H1 (cell line): ENCODE results near the gene KLHL29. TPM values are rescaled to one million over a fixed set of nuclear protein-coding genes. Genes with fewer than 3 reads are reported as not detected.

Source experiments
- CTCF ChIA-PET: fragments of 300-600 bp; sonication (Branson Sonifier 250); formaldehyde crosslinking; loops from one replicate; lab custom pipeline; 2021; ENCODE audit not compliant: partially characterized antibody; lab: Charles Lee
- POLR2A ChIA-PET: fragments of 300-600 bp; sonication (Branson Sonifier 250); formaldehyde crosslinking; loops from one replicate; lab custom pipeline; 2021; ENCODE audit warnings: inconsistent platforms; ENCODE audit not compliant: partially characterized antibody; lab: Charles Lee
- DNase-seq, 2 experiments: peaks; one replicate each; pipeline versions ENCODE4 v3.0.0 to v3.0.0-alpha.2; 2010 to 2022; ENCODE audit warnings: low spot score in 2 of 2, low read depth in 1 of 2, mixed read lengths in 1 of 2
- FAIRE-seq: peaks from 2 replicates; lab custom pipeline; 2011; peaks lifted over from hg19 to GRCh38; lab: Jason Lieb, UNC
- H2AFZ ChIP-seq: 2 replicates; pipeline ENCODE4 v1.8.1; 2012; ENCODE audit warnings: low read length, inconsistent platforms
- H2AK5ac ChIP-seq: 2 replicates; pipeline ENCODE4 v1.6.1; 2013; ENCODE audit warnings: low read depth, low read length
- H2BK120ac ChIP-seq: replicated peaks from 2 replicates; pipeline ENCODE3; 2013; ENCODE audit warnings: low read depth, low read length, inconsistent platforms
- H2BK12ac ChIP-seq: 2 replicates; pipeline ENCODE4 v1.6.1; 2013; ENCODE audit warnings: low read depth, low read length
- H2BK15ac ChIP-seq: 2 replicates; pipeline ENCODE4 v1.6.1; 2013; ENCODE audit warnings: low read length
- H2BK20ac ChIP-seq: 2 replicates; pipeline ENCODE4 v1.6.1; 2013; ENCODE audit warnings: low read length
- H2BK5ac ChIP-seq: 2 replicates; pipeline ENCODE4 v1.6.1; 2013; ENCODE audit warnings: low read depth, low read length
- H3K14ac ChIP-seq: 2 replicates; pipeline ENCODE4 v1.6.1; 2013; ENCODE audit warnings: inconsistent platforms; ENCODE audit not compliant: insufficient read length
- H3K18ac ChIP-seq: 2 replicates; pipeline ENCODE4 v1.6.1; 2013; ENCODE audit warnings: low read length; ENCODE audit errors: extremely low read depth
- H3K23ac ChIP-seq: 2 replicates; pipeline ENCODE4 v1.6.1; 2013; ENCODE audit warnings: inconsistent platforms; ENCODE audit not compliant: insufficient read length
- H3K23me2 ChIP-seq: 2 replicates; pipeline ENCODE4 v1.6.1; 2013; ENCODE audit warnings: low read depth, low read length
- H3K27ac ChIP-seq: 2 replicates; pipeline ENCODE4 v1.6.1; 2011; ENCODE audit warnings: low read depth, low read length, inconsistent platforms
- H3K27me3 ChIP-seq, 4 experiments: replicated peaks in 1 of 4; 1 replicate in 1 of 4; 2 replicates in 3 of 4; pipeline versions ENCODE4 v1.6.1 to v1.8.1; 2011 to 2013; ENCODE audit warnings: low read length in 3 of 4, mild to moderate bottlenecking in 3 of 4, inconsistent platforms in 2 of 4, mixed read lengths in 2 of 4, moderate library complexity in 1 of 4; ENCODE audit not compliant: control insufficient read depth in 3 of 4, insufficient read depth in 3 of 4; ENCODE audit errors: extremely low read depth in 1 of 4
- H3K36me3 ChIP-seq, 4 experiments: 2 replicates each; pipeline versions ENCODE4 v1.6.1 to v1.8.1; 2011 to 2013; ENCODE audit warnings: mild to moderate bottlenecking in 4 of 4, low read length in 3 of 4, moderate library complexity in 2 of 4, control low read depth in 1 of 4, inconsistent platforms in 1 of 4; ENCODE audit not compliant: insufficient read depth in 4 of 4, control insufficient read depth in 2 of 4
- H3K4ac ChIP-seq: replicated peaks from 2 replicates; pipeline ENCODE3; 2013; ENCODE audit warnings: low read length, low read depth, mixed read lengths, inconsistent platforms; ENCODE audit not compliant: insufficient read length
- H3K4me1 ChIP-seq, 4 experiments: replicated peaks in 1 of 4; 1 replicate in 1 of 4; 2 replicates in 3 of 4; pipeline versions ENCODE4 v1.6.1 to v1.8.1; 2011 to 2013; ENCODE audit warnings: low read length in 3 of 4, inconsistent platforms in 2 of 4, mixed read lengths in 1 of 4; ENCODE audit not compliant: insufficient read depth in 4 of 4, control insufficient read depth in 3 of 4
- H3K4me2 ChIP-seq, 2 experiments: 2 replicates each; pipeline versions ENCODE4 v1.6.1 to v1.8.1; 2011 to 2013; ENCODE audit warnings: low read depth in 2 of 2, low read length in 2 of 2, control low read depth in 1 of 2, inconsistent platforms in 1 of 2, mild to moderate bottlenecking in 1 of 2; ENCODE audit not compliant: insufficient read depth in 1 of 2
- H3K4me3 ChIP-seq, 4 experiments: fragments of 200-600, 300-600 bp in 1 of 4; sonication (generic), shearing (Covaris generic), sonication (Bioruptor Twin) in 1 of 4; 2 replicates each; pipeline versions ENCODE4 v1.5.1 to v1.8.1; 2011 to 2016; ENCODE audit warnings: low read length in 4 of 4, low read depth in 3 of 4, control low read depth in 2 of 4, inconsistent platforms in 2 of 4, mild to moderate bottlenecking in 2 of 4, mixed read lengths in 1 of 4, moderate library complexity in 1 of 4; ENCODE audit not compliant: insufficient read depth in 2 of 4; ENCODE audit errors: extremely low read depth in 1 of 4
- H3K56ac ChIP-seq: replicated peaks from 2 replicates; pipeline ENCODE3; 2013; ENCODE audit warnings: low read depth, mild to moderate bottlenecking, mixed read lengths, low read length, inconsistent platforms; ENCODE audit not compliant: insufficient read length
- H3K79me1 ChIP-seq: 2 replicates; pipeline ENCODE4 v1.6.1; 2013; ENCODE audit warnings: low read depth, low read length, control low read depth
- H3K79me2 ChIP-seq, 2 experiments: 2 replicates each; pipeline versions ENCODE4 v1.6.1 to v1.8.1; 2012 to 2013; ENCODE audit warnings: low read length in 2 of 2, mild to moderate bottlenecking in 2 of 2, inconsistent platforms in 1 of 2; ENCODE audit not compliant: insufficient read depth in 2 of 2, control insufficient read depth in 1 of 2
- H3K9ac ChIP-seq, 4 experiments: replicated peaks in 1 of 4; 1 replicate in 1 of 4; 2 replicates in 3 of 4; pipeline versions ENCODE4 v1.6.1 to v1.8.1; 2011 to 2013; ENCODE audit warnings: low read depth in 3 of 4, low read length in 3 of 4, control low read depth in 2 of 4, mild to moderate bottlenecking in 2 of 4, moderate library complexity in 2 of 4, inconsistent platforms in 1 of 4; ENCODE audit errors: extremely low read depth in 1 of 4
- H3K9me3 ChIP-seq, 2 experiments: 2 replicates each; pipeline versions ENCODE4 v1.6.1 to v1.8.1; 2012 to 2013; ENCODE audit warnings: mild to moderate bottlenecking in 2 of 2, moderate library complexity in 2 of 2, control low read depth in 1 of 2, inconsistent platforms in 1 of 2, low read depth in 1 of 2, low read length in 1 of 2, mixed read lengths in 1 of 2; ENCODE audit not compliant: insufficient read depth in 2 of 2
- H4K20me1 ChIP-seq, 2 experiments: replicated peaks in 1 of 2; 2 replicates each; pipeline versions ENCODE3 to v1.8.1; 2011 to 2013; ENCODE audit warnings: inconsistent platforms in 2 of 2, low read length in 2 of 2, mild to moderate bottlenecking in 1 of 2; ENCODE audit not compliant: insufficient read depth in 2 of 2, control insufficient read depth in 1 of 2
- H4K5ac ChIP-seq: 2 replicates; pipeline ENCODE4 v1.6.1; 2013; ENCODE audit warnings: low read length, low read depth, mixed read lengths, inconsistent platforms; ENCODE audit not compliant: insufficient read length
- H4K8ac ChIP-seq: 2 replicates; pipeline ENCODE4 v1.8.0; 2013; ENCODE audit warnings: mild to moderate bottlenecking, moderate library complexity, low read length, inconsistent platforms; ENCODE audit not compliant: insufficient read depth; ENCODE audit errors: extremely low read depth
- H4K91ac ChIP-seq: replicated peaks from 2 replicates; pipeline ENCODE3; 2013; ENCODE audit warnings: low read length, mixed read lengths, inconsistent platforms; ENCODE audit not compliant: insufficient read length
- BACH1 ChIP-seq: IDR thresholded peaks from 2 replicates; pipeline ENCODE4 v1.6.1; 2012; ENCODE audit warnings: low read length, improper control_type of control experiment
- BRCA1 ChIP-seq: IDR thresholded peaks from 2 replicates; pipeline ENCODE4 v1.6.1; 2012; ENCODE audit warnings: low read depth, low read length, improper control_type of control experiment
- CTBP2 ChIP-seq: IDR thresholded peaks from 2 replicates; pipeline ENCODE4 v1.7.0; 2011; ENCODE audit warnings: borderline replicate concordance, mild to moderate bottlenecking, moderate library complexity, mixed read lengths, low read length; ENCODE audit not compliant: insufficient read depth, insufficient read length
- EP300 ChIP-seq, 2 experiments: IDR thresholded peaks; 1 replicate in 1 of 2; 2 replicates in 1 of 2; pipeline ENCODE4 v1.6.1; 2011 to 2012; ENCODE audit warnings: low read depth in 2 of 2, low read length in 2 of 2, mild to moderate bottlenecking in 2 of 2, borderline replicate concordance in 1 of 2, inconsistent platforms in 1 of 2, moderate library complexity in 1 of 2
- FOSL1 ChIP-seq: IDR thresholded peaks from 2 replicates; pipeline ENCODE4 v1.6.1; 2011; ENCODE audit warnings: mild to moderate bottlenecking, low read depth, low read length, moderate library complexity; ENCODE audit not compliant: insufficient read depth
- KDM1A ChIP-seq: fragments of 200-600, 300-600 bp; sonication (generic); IDR thresholded peaks from 2 replicates; pipeline ENCODE4 v1.7.1; 2016; ENCODE audit warnings: mild to moderate bottlenecking, low read length, borderline replicate concordance
- KDM4A ChIP-seq: IDR thresholded peaks from one replicate; pipeline ENCODE4 v1.7.1; 2012; ENCODE audit warnings: low read depth, mild to moderate bottlenecking, moderate library complexity, low read length, inconsistent platforms; ENCODE audit not compliant: severe bottlenecking
- NRF1 ChIP-seq: IDR thresholded peaks from 2 replicates; pipeline ENCODE4 v1.6.1; 2011; ENCODE audit warnings: mild to moderate bottlenecking, low read depth, low read length, improper control_type of control experiment
- PHF8 ChIP-seq: fragments of 200-600 bp; sonication (generic); conservative IDR thresholded peaks from 2 replicates; pipeline ENCODE4 v1.7.1; 2012; ENCODE audit warnings: low read depth, mild to moderate bottlenecking, inconsistent platforms, low read length, moderate library complexity
- POLR2AphosphoS5 ChIP-seq: IDR thresholded peaks from 2 replicates; pipeline ENCODE4 v1.6.1; 2011; ENCODE audit warnings: low read depth, low read length
- RAD21 ChIP-seq, 2 experiments: IDR thresholded peaks in 1 of 2; conservative IDR thresholded peaks in 1 of 2; 2 replicates each; pipeline ENCODE4 v1.6.1; 2011; ENCODE audit warnings: low read depth in 2 of 2, low read length in 2 of 2, improper control_type of control experiment in 1 of 2, inconsistent platforms in 1 of 2, mild to moderate bottlenecking in 1 of 2, moderate library complexity in 1 of 2
- SIX5 ChIP-seq: IDR thresholded peaks from 2 replicates; pipeline ENCODE4 v1.6.1; 2011; ENCODE audit warnings: mild to moderate bottlenecking, low read depth, low read length
- SRF ChIP-seq: IDR thresholded peaks from 2 replicates; pipeline ENCODE4 v1.6.1; 2011; ENCODE audit warnings: mild to moderate bottlenecking, low read depth, low read length, moderate library complexity
- ZNF274 ChIP-seq: IDR thresholded peaks from 2 replicates; pipeline ENCODE4 v1.7.0; 2012; ENCODE audit warnings: low read length, borderline replicate concordance; ENCODE audit errors: extremely low read depth
- WGBS, 2 experiments: shearing (Covaris generic) in 1 of 2; methylation state at CpG; one replicate each; pipeline versions ENCODE4 v1.1.6 to v1.1.7; 2013 to 2015; ENCODE audit warnings: low lambda C conversion rate in 2 of 2, mixed read lengths in 2 of 2, inconsistent platforms in 1 of 2, low coverage in 1 of 2, missing lambda C conversion rate in 1 of 2; ENCODE audit not compliant: insufficient replicate concordance in 2 of 2, insufficient coverage in 1 of 2, insufficient read length in 1 of 2; ENCODE audit errors: extremely low coverage in 1 of 2, missing lambda C conversion rate in 1 of 2; 5-methylcytosine and 5-hydroxymethylcytosine counted together
- polyA plus RNA-seq, 7 experiments: library from polyadenylated mRNA; depleted of rRNA in 3 of 7; stranded (reverse) in 5 of 7; unstranded in 2 of 7; fragments of >200 nt in 5 of 7; fragments of 200-250 nt in 2 of 7; gene quantifications; 1 replicate in 5 of 7; 2 replicates in 1 of 7; 4 replicates in 1 of 7; pipeline versions ENCODE4 v1.2.1 to v1.2.3, GENCODE V29; 2011 to 2013; ENCODE audit warnings: missing spikeins in 2 of 7, mixed read lengths in 2 of 7
- total RNA-seq: library from RNA; stranded (reverse); fragmentation: NEBNext Ultra II Directional; extraction: Animal tissue kit (Norgen Biotek cat#: 25700); gene quantifications from 2 replicates; pipeline ENCODE4 v1.2.1, GENCODE V29; 2021

Gene KLHL29
- total and polyA plus RNA-seq, 2 of the 8 experiments (the other 6 are each of a cell fraction or from before 2014, with no cell fraction given) = 1.1 to 4.7 TPM

- no peak overlapping the region for H2BK15ac ChIP-seq
- no peak overlapping the region for H2AK5ac ChIP-seq
- no peak overlapping the region for H3K4ac ChIP-seq
- no peaks in the 10 kb centered on the region for H3K79me1 ChIP-seq
- H3K9ac ChIP-seq = no peak overlapping the region
- no peak overlapping the region for H3K4me2 ChIP-seq
- H3K27ac ChIP-seq = no peak overlapping the region
- no peak for DNase-seq
- H3K18ac ChIP-seq = no peak overlapping the region
- no peak for FAIRE-seq
- no peak overlapping the region for H3K14ac ChIP-seq
- H3K56ac ChIP-seq = no peak overlapping the region
- no peak overlapping the region for H4K8ac ChIP-seq
- WGBS, 2 experiments = 68% methylated on average over 4 of the region's 4 CpGs; no CpG with 5 or more reads in 1 of the 2 experiments
- peaks cover 0 to 8% of the 10 kb centered on the region in 2 experiments; a peak in 2 of 4 replicates for H3K9me3 ChIP-seq
- H3K36me3 ChIP-seq = no peaks in the 10 kb centered on the region
- no peaks in the 10 kb centered on the region for H3K79me2 ChIP-seq
- no peaks in the 10 kb centered on the region; a peak in 1 of 7 replicates for H3K27me3 ChIP-seq
- no peak overlapping the region for H4K5ac ChIP-seq
- peaks cover 0 to 6% (median 0%) of the 10 kb centered on the region in 4 experiments; a peak in 1 of 7 replicates for H3K4me1 ChIP-seq
- H3K23me2 ChIP-seq = no peaks in the 10 kb centered on the region
- H2BK5ac ChIP-seq = no peak overlapping the region
- H4K91ac ChIP-seq = no peak overlapping the region
- no peak overlapping the region for H2BK12ac ChIP-seq
- ChIA-PET CTCF (interaction anchor here (0.7 to 8.8 kb wide), 43 partner anchors 11 to 271 kb away, joined by 3 to 148 read pairs (median 5); no protein-coding TSS in a partner anchor), POLR2A (no interaction called here)
- H3K4me3 ChIP-seq = no peak overlapping the region
- H2BK120ac ChIP-seq = no peak overlapping the region
- H3K23ac ChIP-seq = no peak overlapping the region
- no peak overlapping the region for H2AFZ ChIP-seq
- no peak overlapping the region for H2BK20ac ChIP-seq
- H4K20me1 ChIP-seq = no peaks in the 10 kb centered on the region
- TF ChIP-seq CTBP2 = no peak
- no peak for TF ChIP-seq ZNF274
- no peak for TF ChIP-seq RAD21 (IDR thresholded peaks at IDR 0.05 in 1 of 2, conservative IDR thresholded peaks at IDR 0.05 in 1 of 2; ENCODE audit: low read depth in 2 of 2, low read length in 2 of 2)
- TF ChIP-seq KDM1A = no peak
- TF ChIP-seq BRCA1 = no peak
- TF ChIP-seq FOSL1 = no peak
- no peak for TF ChIP-seq KDM4A
- no peak for TF ChIP-seq PHF8
- TF ChIP-seq SIX5 = no peak
- no peak for TF ChIP-seq SRF
- no peak for TF ChIP-seq BACH1
- no peak for TF ChIP-seq POLR2AphosphoS5
- no peak for TF ChIP-seq EP300 (IDR thresholded peaks at IDR 0.05; ENCODE audit: borderline replicate concordance in 1 of 2, low read depth in 2 of 2, low read length in 2 of 2)
- TF ChIP-seq NRF1 = no peak
These were observed 239.9 kb downstream of the KLHL29 start for GRCh38 chr2:23624915-23625314.
